Suppressor macrophage treated with lipopolysaccharide for 1 hour (primary cell): ENCODE results near the gene KSR1.
"Not testable (repeated sequence)": the region's sequence is repeated elsewhere in the genome, so short reads cannot be mapped to it uniquely, and the experiment has no call there.

Source experiments
- DNase-seq, 3 donors: peaks; one replicate each; pipeline ENCODE4 v3.0.0-alpha.2; 2020 to 2022

KSR1 gene

GRCh38 chr17:27455236-27455913, 873 bp upstream of the KSR1 start:
- no peak for DNase-seq

GRCh38 chr17:27456681-27457359, 572 bp downstream of the KSR1 start:
- DNase-seq: peak; percentile 29 to 56 (median 44)

- no peak for DNase-seq
Observed at GRCh38 chr17:27457360-27457715, 1.1 kb downstream of the KSR1 start.

GRCh38 chr17:27457731-27458523, 1.7 kb downstream of the KSR1 start:
- peak; percentile 34 to 47 (median 41) for DNase-seq

- DNase-seq: no peak
Observed at GRCh38 chr17:27458524-27458908, 2.3 kb downstream of the KSR1 start.

- DNase-seq: no peak
Observed at GRCh38 chr17:27459433-27459832, 3.2 kb downstream of the KSR1 start.

- DNase-seq: no peak
Observed at GRCh38 chr17:27460196-27460725, 4.0 kb downstream of the KSR1 start.

- no peak for DNase-seq
Observed at GRCh38 chr17:27461192-27461859, 5.1 kb downstream of the KSR1 start.

- no peak for DNase-seq
Observed at GRCh38 chr17:27462149-27462548, 5.9 kb downstream of the KSR1 start.

- no peak for DNase-seq
Observed at GRCh38 chr17:27462714-27463113, 6.5 kb downstream of the KSR1 start.

GRCh38 chr17:27463235-27463677, 7.0 kb downstream of the KSR1 start:
- no peak for DNase-seq

GRCh38 chr17:27464019-27464418, 7.8 kb downstream of the KSR1 start:
- DNase-seq: not testable (repeated sequence)

GRCh38 chr17:27464431-27464830, 8.2 kb downstream of the KSR1 start:
- no peak for DNase-seq

GRCh38 chr17:27465875-27466274, 9.6 kb downstream of the KSR1 start:
- DNase-seq: not testable (repeated sequence)

- no peak for DNase-seq
Observed at GRCh38 chr17:27466376-27466742, 10.1 kb downstream of the KSR1 start.

- DNase-seq: peak; percentile 55 to 63 (median 56)
Observed at GRCh38 chr17:27466743-27467375, 10.6 kb downstream of the KSR1 start.

GRCh38 chr17:27469256-27469655, 13.0 kb downstream of the KSR1 start:
- DNase-seq: no peak

GRCh38 chr17:27471321-27472269, 15.3 kb downstream of the KSR1 start:
- no peak for DNase-seq

GRCh38 chr17:27473190-27473747, 17.0 kb downstream of the KSR1 start:
- no peak for DNase-seq

GRCh38 chr17:27473748-27474609, 17.7 kb downstream of the KSR1 start:
- peak; percentile 75 to 80 (median 75) for DNase-seq
